Gastrocnemius medialis (tissue), 4 donors: Measurements from ENCODE around the gene BTNL2. TPM values are rescaled to one million over a fixed set of nuclear protein-coding genes. Genes with fewer than 3 reads are reported as not detected.

Experiments
- ATAC-seq, 2 donors: fragments of 150-250 bp; one replicate each; pipeline ENCODE4 v1.9.1; 2016
- DNase-seq, 2 donors: peaks; one replicate each; pipeline ENCODE4 v3.0.0-alpha.2; 2019
- H3K27ac ChIP-seq, 4 donors: fragments of 200-600 bp; sonication (generic); 1 replicate in 1 of 4; 2 replicates in 3 of 4; pipeline ENCODE4 v1.5.1; 2016 to 2018; ENCODE audit warnings: mild to moderate bottlenecking in 2 of 4, moderate library complexity in 1 of 4
- H3K27me3 ChIP-seq, 3 donors: fragments of 200-600 bp; sonication (generic) in 2 of 3; 1 replicate in 1 of 3; 2 replicates in 2 of 3; pipeline versions ENCODE4 v1.5.1 to v1.6.0; 2016 to 2019; ENCODE audit warnings: mild to moderate bottlenecking in 1 of 3, moderate library complexity in 1 of 3
- H3K36me3 ChIP-seq, 2 donors: fragments of 200-600 bp; sonication (generic) in 1 of 2; one replicate each; pipeline ENCODE4 v1.5.1; 2017 to 2018
- H3K4me1 ChIP-seq, 2 donors: fragments of 200-600 bp; sonication (generic) in 1 of 2; one replicate each; pipeline ENCODE4 v1.5.1; 2016 to 2017; ENCODE audit warnings: mild to moderate bottlenecking in 2 of 2
- H3K4me3 ChIP-seq, 4 donors: fragments of 200-600 bp; sonication (generic) in 3 of 4; 1 replicate in 1 of 4; 2 replicates in 3 of 4; pipeline ENCODE4 v1.5.1; 2016 to 2019; ENCODE audit warnings: mild to moderate bottlenecking in 2 of 4
- H3K9me3 ChIP-seq, 3 donors: fragments of 200-600 bp; sonication (generic) in 2 of 3; 1 replicate in 1 of 3; 2 replicates in 2 of 3; pipeline ENCODE4 v1.5.1; 2016 to 2019
- CTCF ChIP-seq, 5 experiments: fragments of 450-650 bp in 3 of 5; fragments of 200-600 bp in 2 of 5; sonication (generic) in 2 of 5; IDR thresholded peaks in 4 of 5; conservative IDR thresholded peaks in 1 of 5; 1 replicate in 4 of 5; 2 replicates in 1 of 5; pipeline ENCODE4 v1.5.1; 2016 to 2019; ENCODE audit warnings: antibody characterized with exemption in 5 of 5, mild to moderate bottlenecking in 3 of 5, moderate library complexity in 3 of 5
- POLR2A ChIP-seq, 2 donors: fragments of 450-650 bp; IDR thresholded peaks; one replicate each; pipeline ENCODE4 v1.6.1; 2017; ENCODE audit warnings: antibody characterized with exemption in 2 of 2, mild to moderate bottlenecking in 2 of 2, moderate library complexity in 2 of 2
- in situ Hi-C, 4 donors: fragments of 200-750 bp; cut with MboI; loops; one replicate each; pipeline versions ENCODE4 v1.15.0 to v1.8.0; 2017; ENCODE audit warnings: low sequenced_read_pairs in 4 of 4
- intact Hi-C: fragments of 100-400 bp; cut with DNase I; formaldehyde crosslinking; loops from one replicate; pipeline ENCODE4 v1.15.1; 2023; ENCODE audit warnings: low total_unique reads
- total RNA-seq, 4 donors: library from RNA; depleted of rRNA; stranded (reverse); fragments of >200 nt; gene quantifications; one replicate each; pipeline versions ENCODE4 v1.1.0 to v1.2.3, GENCODE V29; 2016

BTNL2 gene
- total RNA-seq, result not detected

- ATAC-seq (no peak), DNase-seq (no peak)
- Histone ChIP-seq H3K4me1 (no peaks in the 10 kb centered on the region), H3K36me3 (no peaks in the 10 kb centered on the region), H3K9me3 (no peaks in the 10 kb centered on the region), H3K27me3 (peaks cover 0 to 16% (median 15%) of the 10 kb centered on the region in 3 donors), H3K27ac (no peak within 1 kb of the TSS), H3K4me3 (no peak within 1 kb of the TSS)
- intact Hi-C loops, result no loop called here
- in situ Hi-C loops, result no loop called here
- TF ChIP-seq CTCF (IDR thresholded peaks at IDR 0.05 in 4 of 5, conservative IDR thresholded peaks at IDR 0.05 in 1 of 5), result no peak
- TF ChIP-seq POLR2A (IDR thresholded peaks at IDR 0.05), result no peak
Observed at GRCh38 chr6:32406857-32407256, at the start of gene BTNL2. BTNL2 (minus strand) TSS chr6:32407181; CDS start chr6:32407123, 58 bp downstream.

- no peak overlapping the region for H3K27ac ChIP-seq
- H3K9me3 ChIP-seq, result no peaks in the 10 kb centered on the region
- no peak for DNase-seq
- no peak for TF ChIP-seq CTCF (IDR thresholded peaks at IDR 0.05 in 4 of 5, conservative IDR thresholded peaks at IDR 0.05 in 1 of 5)
- TF ChIP-seq POLR2A (IDR thresholded peaks at IDR 0.05), result no peak
- intact Hi-C loops, result no loop called here
- no peak overlapping the region for H3K4me3 ChIP-seq
- no peak for ATAC-seq
- no peaks in the 10 kb centered on the region for H3K36me3 ChIP-seq
- in situ Hi-C loops, result no loop called here
- H3K27me3 ChIP-seq, result no peaks in the 10 kb centered on the region
- H3K4me1 ChIP-seq, result no peaks in the 10 kb centered on the region
Observed at GRCh38 chr6:32449088-32449736, 42.2 kb upstream of the BTNL2 start.

GRCh38 chr6:32447932-32448331, 41.0 kb upstream of the BTNL2 start:
- DNase-seq (no peak), ATAC-seq (no peak)
- Histone ChIP-seq H3K4me3 (no peak overlapping the region), H3K27ac (no peak overlapping the region), H3K36me3 (no peaks in the 10 kb centered on the region), H3K27me3 (no peaks in the 10 kb centered on the region), H3K9me3 (no peaks in the 10 kb centered on the region), H3K4me1 (no peaks in the 10 kb centered on the region)
- intact Hi-C loops (no loop called here), in situ Hi-C loops (no loop called here)
- TF ChIP-seq CTCF (IDR thresholded peaks at IDR 0.05 in 4 of 5, conservative IDR thresholded peaks at IDR 0.05 in 1 of 5) (no peak), POLR2A (IDR thresholded peaks at IDR 0.05) (no peak)

GRCh38 chr6:32445321-32445854, 38.4 kb upstream of the BTNL2 start:
- DNase-seq, result no peak

More at GRCh38 chr6:32445321-32445854, 38.4 kb upstream of the BTNL2 start:
- intact Hi-C loops, result no loop called here
- Histone ChIP-seq H3K9me3 (no peaks in the 10 kb centered on the region), H3K4me1 (no peaks in the 10 kb centered on the region), H3K4me3 (no peak overlapping the region), H3K36me3 (no peaks in the 10 kb centered on the region), H3K27me3 (no peaks in the 10 kb centered on the region), H3K27ac (no peak overlapping the region)
- in situ Hi-C loops, result no loop called here
- ATAC-seq, result no peak
- TF ChIP-seq POLR2A (IDR thresholded peaks at IDR 0.05), result no peak
- TF ChIP-seq CTCF (IDR thresholded peaks at IDR 0.05 in 4 of 5, conservative IDR thresholded peaks at IDR 0.05 in 1 of 5), result no peak
